GM23338 (cell line): ENCODE data around the gene SPINK5. TPM values are rescaled to one million over a fixed set of nuclear protein-coding genes. Genes with fewer than 3 reads are reported as not detected.

Experiments
- ATAC-seq: fragments of 200-7000 bp; cut with Tn5 transposase; 3 replicates; pipeline ENCODE4 v1.9.1; 2020
- DNase-seq: peaks from one replicate; pipeline ENCODE4 v3.0.0-alpha.2; 2015; ENCODE audit warnings: low spot score
- H2AFZ ChIP-seq: fragments of 200-600 bp; sonication (generic); 2 replicates; pipeline ENCODE4 v1.8.0; 2016; ENCODE audit warnings: antibody characterized with exemption, mild to moderate bottlenecking, moderate library complexity
- H3F3A ChIP-seq: fragments of 200-600 bp; sonication (generic); replicated peaks from 2 replicates; pipeline ENCODE4 v1.8.0; 2017; ENCODE audit warnings: antibody characterized with exemption, mixed run types, low read depth
- H3K27ac ChIP-seq: fragments of 200-600 bp; sonication (generic); 2 replicates; pipeline ENCODE4 v1.6.1; 2016; ENCODE audit warnings: low read depth
- H3K27me3 ChIP-seq: fragments of 200-600 bp; sonication (generic); 2 replicates; pipeline ENCODE4 v1.8.0; 2016; ENCODE audit warnings: mild to moderate bottlenecking, mixed run types, moderate library complexity; ENCODE audit not compliant: insufficient read depth
- H3K36me3 ChIP-seq: fragments of 200-600 bp; sonication (generic); 2 replicates; pipeline ENCODE4 v1.8.0; 2016; ENCODE audit warnings: mild to moderate bottlenecking; ENCODE audit not compliant: insufficient read depth
- H3K4me1 ChIP-seq: fragments of 200-600 bp; sonication (generic); 2 replicates; pipeline ENCODE4 v1.8.0; 2016; ENCODE audit warnings: mild to moderate bottlenecking, moderate library complexity; ENCODE audit not compliant: insufficient read depth
- H3K4me2 ChIP-seq: fragments of 200-600 bp; sonication (generic); 2 replicates; pipeline ENCODE4 v1.7.1; 2017; ENCODE audit warnings: mixed run types
- H3K4me3 ChIP-seq: fragments of 200-600 bp; sonication (generic); 2 replicates; pipeline ENCODE4 v1.6.1; 2016; ENCODE audit warnings: mixed run types
- H3K79me2 ChIP-seq: fragments of 200-600 bp; sonication (generic); replicated peaks from 2 replicates; pipeline ENCODE4 v1.8.0; 2017; ENCODE audit warnings: mild to moderate bottlenecking; ENCODE audit not compliant: insufficient read depth
- H3K9me2 ChIP-seq: fragments of 200-600 bp; sonication (generic); 2 replicates; pipeline ENCODE4 v1.8.0; 2017; ENCODE audit not compliant: insufficient read depth
- H4K20me1 ChIP-seq: fragments of 200-600 bp; sonication (generic); replicated peaks from 2 replicates; pipeline ENCODE4 v1.8.0; 2017; ENCODE audit warnings: mild to moderate bottlenecking; ENCODE audit not compliant: insufficient read depth
- H3K27ac Mint-ChIP-seq: 2 replicates; pipeline ENCODE4 v1.8.0; 2020; ENCODE audit warnings: inconsistent platforms, mild to moderate bottlenecking, moderate library complexity, mixed read lengths
- H3K27me3 Mint-ChIP-seq: 3 replicates; pipeline ENCODE4 v1.8.0; 2022; ENCODE audit warnings: low read depth, mild to moderate bottlenecking, moderate library complexity, mixed read lengths, inconsistent platforms; ENCODE audit not compliant: insufficient read depth, poor library complexity
- H3K36me3 Mint-ChIP-seq: 3 replicates; pipeline ENCODE4 v1.8.0; 2021; ENCODE audit warnings: low read depth, mild to moderate bottlenecking, inconsistent platforms, moderate library complexity, mixed read lengths
- H3K4me1 Mint-ChIP-seq: 3 replicates; pipeline ENCODE4 v1.8.0; 2020; ENCODE audit warnings: mild to moderate bottlenecking, inconsistent platforms, mixed read lengths
- H3K4me3 Mint-ChIP-seq: 3 replicates; pipeline ENCODE4 v1.8.0; 2021; ENCODE audit warnings: moderate library complexity, mild to moderate bottlenecking, inconsistent platforms, mixed read lengths
- H3K9me3 Mint-ChIP-seq: 3 replicates; pipeline ENCODE4 v1.8.0; 2020; ENCODE audit warnings: moderate library complexity, mild to moderate bottlenecking, inconsistent platforms, mixed read lengths
- EZH2phosphoT487 ChIP-seq: fragments of 200-600 bp; sonication (generic); IDR thresholded peaks from one replicate; pipeline ENCODE4 v1.8.1; 2018; ENCODE audit warnings: antibody characterized with exemption; ENCODE audit not compliant: unreplicated experiment
- NANOG ChIP-seq: IDR thresholded peaks from 2 replicates; pipeline ENCODE4 v1.6.1; 2016; ENCODE audit warnings: antibody characterized with exemption, borderline replicate concordance
- POLR2AphosphoS5 ChIP-seq: IDR thresholded peaks from 2 replicates; pipeline ENCODE4 v1.6.1; 2016; ENCODE audit warnings: antibody characterized with exemption, low read depth
- ZNF114 ChIP-seq: fragments of 250-450 bp; sonication (Bioruptor Pico); IDR thresholded peaks from 2 replicates; pipeline ENCODE4 v1.5.0; 2020; ENCODE audit warnings: mild to moderate bottlenecking, moderate library complexity
- ZNF331 ChIP-seq: fragments of 250-450 bp; sonication (Bioruptor Pico); IDR thresholded peaks from 2 replicates; pipeline ENCODE4 v1.5.0; 2020; ENCODE audit warnings: low read depth, mild to moderate bottlenecking, moderate library complexity
- polyA plus RNA-seq: library from polyadenylated mRNA; unstranded; fragments of >200 nt; fragmentation: Nextera tagmentation; extraction: Ambion mirVana; gene quantifications from 2 replicates; pipeline ENCODE4 v1.2.1, GENCODE V29; 2016
- total RNA-seq: library from RNA; depleted of rRNA; stranded (reverse); fragments of >200 nt; shearing (Covaris generic); gene quantifications from 2 replicates; pipeline ENCODE4 v1.2.3, GENCODE V29; 2014
- TF ChIP-seq, protein P1 (sequence below): IDR thresholded peaks from 2 replicates; pipeline ENCODE4 v1.6.1; 2016; ENCODE audit warnings: antibody characterized with exemption
- TF ChIP-seq, protein P2 (sequence below), 2 experiments: fragments of 200-600 bp in 1 of 2; sonication (generic) in 1 of 2; conservative IDR thresholded peaks; 2 replicates each; pipeline versions ENCODE4 v1.5.1 to v1.6.1; 2016 to 2017; ENCODE audit warnings: antibody characterized with exemption in 2 of 2, low read depth in 2 of 2, mild to moderate bottlenecking in 2 of 2, moderate library complexity in 1 of 2
- TF ChIP-seq, protein P3 (sequence below): fragments of 250-450 bp; sonication (Bioruptor Pico); IDR thresholded peaks from 2 replicates; pipeline ENCODE4 v1.5.0; 2020; ENCODE audit warnings: mild to moderate bottlenecking, moderate library complexity

Gene SPINK5
- total and polyA plus RNA-seq, 2 experiments from 2014 or later, result 4.5 to 8.8 TPM

- no peak overlapping the region for H3K4me3 ChIP-seq
- H3K4me2 ChIP-seq, result no peak overlapping the region
- H4K20me1 ChIP-seq, result no peaks in the 10 kb centered on the region
- no peaks in the 10 kb centered on the region; the same call in 2 of the 3 replicates for H3K9me3 Mint-ChIP-seq
- DNase-seq, result no peak
- no peaks in the 10 kb centered on the region for H3K36me3 ChIP-seq
- no peaks in the 10 kb centered on the region for H3K27me3 Mint-ChIP-seq
- H3K4me1 ChIP-seq, result peaks cover 5% of the 10 kb centered on the region; the same call in 1 of the 2 replicates
- H3K79me2 ChIP-seq, result no peaks in the 10 kb centered on the region
- H3K9me2 ChIP-seq, result no peaks in the 10 kb centered on the region
- no peak for TF ChIP-seq EZH2phosphoT487
- TF ChIP-seq, protein P1, sequence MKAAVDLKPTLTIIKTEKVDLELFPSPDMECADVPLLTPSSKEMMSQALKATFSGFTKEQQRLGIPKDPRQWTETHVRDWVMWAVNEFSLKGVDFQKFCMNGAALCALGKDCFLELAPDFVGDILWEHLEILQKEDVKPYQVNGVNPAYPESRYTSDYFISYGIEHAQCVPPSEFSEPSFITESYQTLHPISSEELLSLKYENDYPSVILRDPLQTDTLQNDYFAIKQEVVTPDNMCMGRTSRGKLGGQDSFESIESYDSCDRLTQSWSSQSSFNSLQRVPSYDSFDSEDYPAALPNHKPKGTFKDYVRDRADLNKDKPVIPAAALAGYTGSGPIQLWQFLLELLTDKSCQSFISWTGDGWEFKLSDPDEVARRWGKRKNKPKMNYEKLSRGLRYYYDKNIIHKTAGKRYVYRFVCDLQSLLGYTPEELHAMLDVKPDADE, result no peak
- TF ChIP-seq POLR2AphosphoS5, result no peak
- no peak for TF ChIP-seq NANOG
- no peak for TF ChIP-seq ZNF331 (CRISPR knock-in tag)
- H2AFZ ChIP-seq, result no peak overlapping the region
- no peaks in the 10 kb centered on the region for H3F3A ChIP-seq
- ATAC-seq, result no peak
- no peak overlapping the region for H3K4me3 Mint-ChIP-seq
- H3K27ac Mint-ChIP-seq, result no peak overlapping the region
- no peak overlapping the region for H3K27ac ChIP-seq
- H3K36me3 Mint-ChIP-seq, result no peaks in the 10 kb centered on the region
- H3K27me3 ChIP-seq, result no peaks in the 10 kb centered on the region
- H3K4me1 Mint-ChIP-seq, result no peaks in the 10 kb centered on the region
These were observed 77.1 kb downstream of the SPINK5 start for GRCh38 chr5:148140846-148141245.

DNA sequence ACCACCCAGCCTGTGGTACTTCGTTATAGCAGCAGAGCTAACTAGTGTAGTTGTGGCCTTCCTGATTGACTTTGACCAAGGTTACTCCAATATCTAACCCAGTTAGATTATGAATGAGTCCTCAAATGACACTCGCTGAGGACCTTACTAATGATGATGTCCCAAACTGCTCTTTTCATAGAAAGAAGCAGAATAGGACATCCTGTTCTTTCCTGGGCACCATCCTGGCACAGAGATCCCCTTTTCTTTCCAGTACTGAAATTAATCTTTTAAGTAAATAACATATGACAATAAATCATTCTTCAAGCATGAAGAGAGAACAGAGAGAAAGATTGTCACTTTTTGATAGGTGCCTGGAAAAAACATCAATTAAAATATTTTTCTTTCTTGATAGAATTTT lies 77.9 kb downstream of the SPINK5 start:
- Histone ChIP-seq H3K36me3 (no peaks in the 10 kb centered on the region), H3K4me1 (peaks cover 5% of the 10 kb centered on the region; the same call in 1 of the 2 replicates), H4K20me1 (no peaks in the 10 kb centered on the region), H3F3A (no peaks in the 10 kb centered on the region), H3K79me2 (no peaks in the 10 kb centered on the region), H3K27ac (no peak overlapping the region), H3K9me2 (peaks cover 5% of the 10 kb centered on the region; the same call in 1 of the 2 replicates), H3K4me2 (no peak overlapping the region), H3K4me3 (no peak overlapping the region), H3K27me3 (no peaks in the 10 kb centered on the region), H2AFZ (no peak overlapping the region)
- DNase-seq, result no peak
- no peaks in the 10 kb centered on the region for H3K27me3 Mint-ChIP-seq
- no peak for TF ChIP-seq ZNF331 (CRISPR knock-in tag)
- H3K9me3 Mint-ChIP-seq, result no peaks in the 10 kb centered on the region; the same call in 2 of the 3 replicates
- H3K27ac Mint-ChIP-seq, result no peak overlapping the region
- no peak overlapping the region for H3K4me3 Mint-ChIP-seq
- no peak for ATAC-seq
- H3K36me3 Mint-ChIP-seq, result no peaks in the 10 kb centered on the region
- no peaks in the 10 kb centered on the region for H3K4me1 Mint-ChIP-seq

DNA sequence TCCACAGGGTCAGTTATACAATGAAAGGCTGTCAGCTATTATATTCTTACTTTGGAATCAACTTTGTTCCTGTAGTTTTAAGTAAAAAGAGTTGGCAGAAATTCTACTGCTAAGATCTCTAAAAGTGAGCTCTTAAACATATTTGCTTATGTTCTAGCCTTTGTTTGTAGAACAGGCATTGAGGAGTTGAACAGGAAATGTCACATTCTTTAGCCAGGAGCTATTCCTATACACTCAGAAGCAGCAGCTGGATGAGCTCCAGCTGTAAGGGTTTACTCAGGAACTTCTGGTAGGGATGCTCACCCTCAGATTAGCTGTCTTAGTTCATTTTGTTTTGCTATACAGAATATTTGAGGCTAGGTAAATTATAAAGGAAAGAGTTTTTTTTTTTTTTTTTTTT lies 82.1 kb downstream of the SPINK5 start:
- H3K9me3 Mint-ChIP-seq, result no peaks in the 10 kb centered on the region; the same call in 2 of the 3 replicates
- TF ChIP-seq, protein P2, sequence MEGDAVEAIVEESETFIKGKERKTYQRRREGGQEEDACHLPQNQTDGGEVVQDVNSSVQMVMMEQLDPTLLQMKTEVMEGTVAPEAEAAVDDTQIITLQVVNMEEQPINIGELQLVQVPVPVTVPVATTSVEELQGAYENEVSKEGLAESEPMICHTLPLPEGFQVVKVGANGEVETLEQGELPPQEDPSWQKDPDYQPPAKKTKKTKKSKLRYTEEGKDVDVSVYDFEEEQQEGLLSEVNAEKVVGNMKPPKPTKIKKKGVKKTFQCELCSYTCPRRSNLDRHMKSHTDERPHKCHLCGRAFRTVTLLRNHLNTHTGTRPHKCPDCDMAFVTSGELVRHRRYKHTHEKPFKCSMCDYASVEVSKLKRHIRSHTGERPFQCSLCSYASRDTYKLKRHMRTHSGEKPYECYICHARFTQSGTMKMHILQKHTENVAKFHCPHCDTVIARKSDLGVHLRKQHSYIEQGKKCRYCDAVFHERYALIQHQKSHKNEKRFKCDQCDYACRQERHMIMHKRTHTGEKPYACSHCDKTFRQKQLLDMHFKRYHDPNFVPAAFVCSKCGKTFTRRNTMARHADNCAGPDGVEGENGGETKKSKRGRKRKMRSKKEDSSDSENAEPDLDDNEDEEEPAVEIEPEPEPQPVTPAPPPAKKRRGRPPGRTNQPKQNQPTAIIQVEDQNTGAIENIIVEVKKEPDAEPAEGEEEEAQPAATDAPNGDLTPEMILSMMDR (conservative IDR thresholded peaks at IDR 0.05; ENCODE audit: low read depth in 2 of 2), result no peak
- TF ChIP-seq ZNF114 (CRISPR knock-in tag) (no peak), POLR2AphosphoS5 (no peak)
- TF ChIP-seq, protein P3, sequence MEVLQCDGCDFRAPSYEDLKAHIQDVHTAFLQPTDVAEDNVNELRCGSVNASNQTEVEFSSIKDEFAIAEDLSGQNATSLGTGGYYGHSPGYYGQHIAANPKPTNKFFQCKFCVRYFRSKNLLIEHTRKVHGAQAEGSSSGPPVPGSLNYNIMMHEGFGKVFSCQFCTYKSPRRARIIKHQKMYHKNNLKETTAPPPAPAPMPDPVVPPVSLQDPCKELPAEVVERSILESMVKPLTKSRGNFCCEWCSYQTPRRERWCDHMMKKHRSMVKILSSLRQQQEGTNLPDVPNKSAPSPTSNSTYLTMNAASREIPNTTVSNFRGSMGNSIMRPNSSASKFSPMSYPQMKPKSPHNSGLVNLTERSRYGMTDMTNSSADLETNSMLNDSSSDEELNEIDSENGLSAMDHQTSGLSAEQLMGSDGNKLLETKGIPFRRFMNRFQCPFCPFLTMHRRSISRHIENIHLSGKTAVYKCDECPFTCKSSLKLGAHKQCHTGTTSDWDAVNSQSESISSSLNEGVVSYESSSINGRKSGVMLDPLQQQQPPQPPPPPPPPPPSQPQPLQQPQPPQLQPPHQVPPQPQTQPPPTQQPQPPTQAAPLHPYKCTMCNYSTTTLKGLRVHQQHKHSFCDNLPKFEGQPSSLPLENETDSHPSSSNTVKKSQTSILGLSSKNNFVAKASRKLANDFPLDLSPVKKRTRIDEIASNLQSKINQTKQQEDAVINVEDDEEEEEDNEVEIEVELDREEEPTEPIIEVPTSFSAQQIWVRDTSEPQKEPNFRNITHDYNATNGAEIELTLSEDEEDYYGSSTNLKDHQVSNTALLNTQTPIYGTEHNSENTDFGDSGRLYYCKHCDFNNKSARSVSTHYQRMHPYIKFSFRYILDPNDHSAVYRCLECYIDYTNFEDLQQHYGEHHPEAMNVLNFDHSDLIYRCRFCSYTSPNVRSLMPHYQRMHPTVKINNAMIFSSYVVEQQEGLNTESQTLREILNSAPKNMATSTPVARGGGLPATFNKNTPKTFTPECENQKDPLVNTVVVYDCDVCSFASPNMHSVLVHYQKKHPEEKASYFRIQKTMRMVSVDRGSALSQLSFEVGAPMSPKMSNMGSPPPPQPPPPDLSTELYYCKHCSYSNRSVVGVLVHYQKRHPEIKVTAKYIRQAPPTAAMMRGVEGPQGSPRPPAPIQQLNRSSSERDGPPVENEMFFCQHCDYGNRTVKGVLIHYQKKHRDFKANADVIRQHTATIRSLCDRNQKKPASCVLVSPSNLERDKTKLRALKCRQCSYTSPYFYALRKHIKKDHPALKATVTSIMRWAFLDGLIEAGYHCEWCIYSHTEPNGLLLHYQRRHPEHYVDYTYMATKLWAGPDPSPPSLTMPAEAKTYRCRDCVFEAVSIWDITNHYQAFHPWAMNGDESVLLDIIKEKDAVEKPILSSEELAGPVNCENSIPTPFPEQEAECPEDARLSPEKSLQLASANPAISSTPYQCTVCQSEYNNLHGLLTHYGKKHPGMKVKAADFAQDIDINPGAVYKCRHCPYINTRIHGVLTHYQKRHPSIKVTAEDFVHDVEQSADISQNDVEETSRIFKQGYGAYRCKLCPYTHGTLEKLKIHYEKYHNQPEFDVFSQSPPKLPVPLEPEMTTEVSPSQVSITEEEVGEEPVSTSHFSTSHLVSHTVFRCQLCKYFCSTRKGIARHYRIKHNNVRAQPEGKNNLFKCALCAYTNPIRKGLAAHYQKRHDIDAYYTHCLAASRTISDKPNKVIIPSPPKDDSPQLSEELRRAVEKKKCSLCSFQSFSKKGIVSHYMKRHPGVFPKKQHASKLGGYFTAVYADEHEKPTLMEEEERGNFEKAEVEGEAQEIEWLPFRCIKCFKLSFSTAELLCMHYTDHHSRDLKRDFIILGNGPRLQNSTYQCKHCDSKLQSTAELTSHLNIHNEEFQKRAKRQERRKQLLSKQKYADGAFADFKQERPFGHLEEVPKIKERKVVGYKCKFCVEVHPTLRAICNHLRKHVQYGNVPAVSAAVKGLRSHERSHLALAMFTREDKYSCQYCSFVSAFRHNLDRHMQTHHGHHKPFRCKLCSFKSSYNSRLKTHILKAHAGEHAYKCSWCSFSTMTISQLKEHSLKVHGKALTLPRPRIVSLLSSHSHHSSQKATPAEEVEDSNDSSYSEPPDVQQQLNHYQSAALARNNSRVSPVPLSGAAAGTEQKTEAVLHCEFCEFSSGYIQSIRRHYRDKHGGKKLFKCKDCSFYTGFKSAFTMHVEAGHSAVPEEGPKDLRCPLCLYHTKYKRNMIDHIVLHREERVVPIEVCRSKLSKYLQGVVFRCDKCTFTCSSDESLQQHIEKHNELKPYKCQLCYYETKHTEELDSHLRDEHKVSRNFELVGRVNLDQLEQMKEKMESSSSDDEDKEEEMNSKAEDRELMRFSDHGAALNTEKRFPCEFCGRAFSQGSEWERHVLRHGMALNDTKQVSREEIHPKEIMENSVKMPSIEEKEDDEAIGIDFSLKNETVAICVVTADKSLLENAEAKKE (CRISPR knock-in tag), result peak; percentile 52; the same call in 1 of the 2 replicates

More for the DNA sequence above, 82.1 kb downstream of the SPINK5 start:
- no peaks in the 10 kb centered on the region for H3K36me3 ChIP-seq
- H3K79me2 ChIP-seq, result no peaks in the 10 kb centered on the region
- peaks cover 8% of the 10 kb centered on the region; the same call in 1 of the 2 replicates for H3K9me2 ChIP-seq
- no peaks in the 10 kb centered on the region for H3K27me3 ChIP-seq
- DNase-seq, result peak; percentile 71
- no peak overlapping the region for H3K4me2 ChIP-seq
- Mint-ChIP-seq H3K27me3 (no peaks in the 10 kb centered on the region), H3K27ac (no peak overlapping the region), H3K4me3 (no peak overlapping the region), H3K4me1 (no peaks in the 10 kb centered on the region), H3K36me3 (no peaks in the 10 kb centered on the region)
- H3K4me1 ChIP-seq, result peaks cover 5% of the 10 kb centered on the region; the same call in 1 of the 2 replicates
- H4K20me1 ChIP-seq, result no peaks in the 10 kb centered on the region
- no peaks in the 10 kb centered on the region for H3F3A ChIP-seq
- H3K4me3 ChIP-seq, result no peak overlapping the region
- H2AFZ ChIP-seq, result no peak overlapping the region
- ATAC-seq, result peak; percentile 61; the same call in 2 of the 3 replicates
- H3K27ac ChIP-seq, result no peak overlapping the region
